Keratinocyte (primary cell): ENCODE results near the gene SCAP.

Experiments
- CTCF ChIP-seq, 3 experiments: IDR thresholded peaks in 1 of 3; conservative IDR thresholded peaks in 1 of 3; optimal IDR thresholded peaks in 1 of 3; 2 replicates in 2 of 3; 3 replicates in 1 of 3; pipeline versions ENCODE3 to v1.5.1; 2011; ENCODE audit warnings: low read length in 3 of 3, mild to moderate bottlenecking in 3 of 3, moderate library complexity in 2 of 3, control low read depth in 1 of 3, inconsistent platforms in 1 of 3; ENCODE audit not compliant: insufficient read depth in 2 of 3; ENCODE audit errors: extremely low read depth in 1 of 3
- EZH2 ChIP-seq: IDR thresholded peaks from one replicate; pipeline ENCODE4 v1.6.1; 2012; ENCODE audit warnings: inconsistent platforms, mild to moderate bottlenecking, low read length, moderate library complexity

- TF ChIP-seq CTCF (optimal IDR thresholded peaks at IDR 0.05 in 1 of 3, IDR thresholded peaks at IDR 0.05 in 1 of 3, conservative IDR thresholded peaks at IDR 0.05 in 1 of 3; ENCODE audit: extremely low read depth in 1 of 3, insufficient read depth in 2 of 3, low read length in 3 of 3) (no peak), EZH2 (no peak)
Measured at GRCh38 chr3:47385796-47386195, 89.9 kb downstream of the SCAP start.
